Activated CD8-positive, alpha-beta memory T cell treated with anti-CD3 and anti-CD28 coated beads for 48 hours (primary cell): ENCODE results near the gene SYT9.

Source experiments
- DNase-seq, 3 experiments: peaks; one replicate each; pipeline ENCODE4 v3.0.0-alpha.2; 2020; ENCODE audit warnings: low read depth in 2 of 3, low spot score in 2 of 3

Gene SYT9

DNA sequence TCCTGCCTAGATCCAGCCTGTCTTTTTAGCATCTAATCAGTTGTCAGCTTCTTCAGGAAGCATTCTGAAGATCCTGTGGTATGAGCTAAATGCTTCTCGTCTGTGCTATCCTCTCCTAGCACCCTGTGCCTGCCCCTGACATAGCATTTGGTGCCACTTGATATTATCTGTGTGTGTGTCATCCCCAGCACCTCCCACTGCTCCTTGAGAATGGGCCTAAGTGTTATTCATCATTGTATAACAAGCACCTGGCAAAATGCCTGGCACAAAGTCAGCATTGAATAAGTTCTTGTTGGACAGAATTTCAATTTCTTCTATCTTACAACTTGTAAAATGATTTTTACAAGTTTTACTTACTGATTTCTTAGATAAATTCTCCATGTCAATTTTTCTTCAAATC is 205.5 kb downstream of the SYT9 start:
- no peak for DNase-seq

DNA sequence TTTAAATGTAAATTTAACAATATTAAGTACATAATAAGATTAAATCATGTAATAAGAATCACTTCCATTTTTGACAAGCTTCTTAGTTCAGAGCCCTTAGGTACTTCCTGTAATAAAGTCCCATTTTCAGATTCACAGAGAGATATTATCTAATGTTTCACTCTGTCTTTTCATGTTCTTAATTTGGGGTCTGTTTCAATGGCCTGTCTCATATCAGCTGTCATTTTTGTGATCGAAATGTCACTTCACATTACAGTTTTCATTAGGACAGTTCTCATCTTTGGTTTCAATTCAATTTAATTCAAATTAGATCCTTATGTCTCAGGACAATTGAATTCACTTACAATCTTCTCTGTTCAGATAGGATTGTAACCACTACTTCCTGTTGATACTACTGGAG is 211.0 kb downstream of the SYT9 start:
- no peak for DNase-seq

DNA sequence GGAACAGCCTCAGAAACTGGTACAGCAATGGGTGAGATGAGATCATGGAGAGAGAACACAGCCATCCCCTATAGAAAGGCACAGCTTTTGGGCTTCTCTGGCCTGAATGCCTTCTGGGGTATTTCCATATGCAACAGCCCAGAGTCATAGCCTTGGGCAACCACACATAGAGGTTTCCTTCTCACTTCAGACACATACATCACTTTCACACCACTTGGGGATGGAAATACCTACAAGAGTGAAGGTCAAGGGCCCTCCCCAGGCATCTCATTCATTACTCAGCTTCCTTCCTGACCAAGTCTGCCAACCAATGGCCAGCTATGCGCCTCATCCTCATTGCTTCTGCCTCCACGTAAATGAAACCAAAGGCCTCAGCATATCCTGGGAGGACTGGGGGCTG is 215.9 kb downstream of the SYT9 start:
- DNase-seq, result no peak

DNA sequence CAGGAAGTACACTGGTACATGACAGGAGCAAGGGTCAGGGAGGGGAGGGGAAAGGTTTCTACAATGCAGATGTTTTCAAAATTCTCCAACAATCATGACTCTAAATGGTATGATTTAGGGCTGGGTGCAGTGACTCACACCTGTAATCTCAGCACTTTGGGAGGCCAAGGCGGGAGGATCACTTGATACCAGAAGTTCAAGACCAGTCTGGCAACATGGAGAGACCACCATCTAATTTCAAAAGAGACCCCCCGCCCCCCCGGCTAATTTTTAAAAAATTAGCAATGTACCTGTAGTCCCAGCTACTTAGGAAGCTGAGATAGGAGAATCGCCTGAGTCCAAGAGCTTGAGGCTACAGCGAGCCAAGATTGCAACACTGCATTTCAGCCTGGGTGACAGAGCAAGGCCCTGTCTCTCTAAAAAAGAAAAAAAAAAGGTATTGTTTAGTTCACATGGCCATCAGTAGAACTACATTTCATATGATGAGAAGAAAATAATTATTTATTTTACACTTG is 217.7 kb downstream of the SYT9 start:
- no peak for DNase-seq

DNA sequence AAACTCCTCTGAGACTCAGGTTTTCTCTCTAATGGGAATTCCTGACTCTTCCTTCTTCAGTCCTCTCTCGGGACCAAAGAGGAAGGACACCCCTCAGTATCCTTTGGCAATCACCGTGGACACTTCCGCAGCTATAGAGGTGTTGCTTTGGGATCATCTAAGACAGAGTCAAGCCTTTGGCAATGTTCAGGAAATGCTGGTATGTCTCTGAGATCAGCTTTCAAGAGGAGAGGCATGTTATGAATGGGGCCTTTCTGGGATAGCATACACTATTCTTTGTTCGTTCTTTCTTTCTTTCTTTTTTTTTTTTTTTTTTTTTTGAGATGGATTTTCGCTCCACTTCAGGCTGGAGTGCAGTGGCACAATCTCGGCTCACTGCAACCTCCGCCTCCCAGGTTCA is 219.4 kb downstream of the SYT9 start:
- DNase-seq, result no peak

DNA sequence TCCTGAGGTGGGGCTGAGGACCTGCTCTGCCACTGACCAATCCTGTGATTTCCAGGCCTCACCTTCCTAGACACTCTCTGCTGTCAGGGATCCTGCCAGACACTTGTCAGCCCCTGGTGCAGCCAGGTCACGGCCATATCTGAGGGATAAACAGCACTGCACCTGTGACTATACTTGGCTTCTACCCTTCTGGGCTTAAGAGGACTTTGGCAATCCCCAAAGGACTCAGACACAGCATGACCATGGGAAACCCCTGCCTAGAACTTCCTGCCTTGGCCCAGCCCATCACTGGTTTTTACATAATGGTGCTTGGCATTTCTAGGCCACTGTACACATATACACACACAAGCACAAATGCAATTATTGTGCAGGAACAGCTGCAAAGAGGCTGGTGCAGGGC is 222.0 kb downstream of the SYT9 start:
- no peak for DNase-seq

DNA sequence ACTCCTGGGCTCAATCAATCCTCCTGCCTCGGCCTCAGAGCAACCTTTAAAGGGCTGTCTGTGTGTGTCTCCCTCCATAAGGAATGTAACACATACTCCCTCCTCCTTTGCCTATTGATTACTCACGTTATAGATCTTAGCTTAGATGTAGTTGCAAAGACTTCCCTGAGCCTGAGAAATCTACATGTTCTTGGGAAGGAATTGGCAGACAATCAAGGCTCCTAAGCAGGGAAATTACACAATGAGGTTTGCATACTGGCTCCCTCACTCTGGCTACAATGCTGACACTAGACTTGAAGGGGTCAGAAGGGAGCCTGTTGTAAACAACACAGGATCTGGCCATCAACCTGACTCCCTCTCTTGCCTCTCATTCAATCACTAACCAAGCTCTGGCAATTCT is 228.4 kb downstream of the SYT9 start:
- DNase-seq, result no peak

DNA sequence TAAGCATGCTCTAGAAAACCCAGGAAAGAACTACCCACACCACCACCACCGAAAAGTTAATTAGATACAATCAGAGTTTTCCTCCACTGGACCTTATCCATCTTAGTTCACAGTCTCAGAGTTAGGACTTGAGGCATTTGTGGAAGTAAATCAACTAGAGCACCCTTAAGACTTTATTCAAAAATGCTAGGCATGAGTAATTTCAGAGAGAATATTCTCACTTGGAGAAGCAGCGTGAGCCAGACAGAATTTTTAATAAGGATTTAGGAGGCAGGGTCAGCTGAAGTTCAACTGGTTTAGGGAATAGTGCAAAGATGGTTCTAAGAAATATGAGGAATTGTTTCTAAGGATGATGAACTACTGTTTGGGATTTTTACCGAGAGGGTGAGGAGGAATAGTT is 232.4 kb downstream of the SYT9 start:
- no peak for DNase-seq

DNA sequence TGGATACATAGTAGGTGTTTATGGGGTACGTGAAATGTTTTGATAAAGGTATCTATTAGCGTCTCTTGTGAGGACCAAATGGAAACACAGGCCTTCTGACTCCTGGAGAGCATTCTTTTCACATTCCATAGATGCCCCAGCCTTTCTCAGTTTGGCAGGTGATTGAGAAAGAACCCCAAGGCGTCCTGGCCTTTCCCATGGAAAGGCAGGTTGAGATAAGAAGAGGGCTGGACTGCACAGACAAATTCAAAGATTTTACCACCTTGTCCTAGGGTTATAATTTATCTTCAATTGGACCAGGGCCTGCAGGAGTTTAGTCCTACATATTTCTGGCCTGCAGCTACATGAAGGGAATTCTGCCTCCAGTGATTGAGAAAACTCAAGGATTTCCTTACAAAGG is 232.9 kb downstream of the SYT9 start:
- no peak for DNase-seq

DNA sequence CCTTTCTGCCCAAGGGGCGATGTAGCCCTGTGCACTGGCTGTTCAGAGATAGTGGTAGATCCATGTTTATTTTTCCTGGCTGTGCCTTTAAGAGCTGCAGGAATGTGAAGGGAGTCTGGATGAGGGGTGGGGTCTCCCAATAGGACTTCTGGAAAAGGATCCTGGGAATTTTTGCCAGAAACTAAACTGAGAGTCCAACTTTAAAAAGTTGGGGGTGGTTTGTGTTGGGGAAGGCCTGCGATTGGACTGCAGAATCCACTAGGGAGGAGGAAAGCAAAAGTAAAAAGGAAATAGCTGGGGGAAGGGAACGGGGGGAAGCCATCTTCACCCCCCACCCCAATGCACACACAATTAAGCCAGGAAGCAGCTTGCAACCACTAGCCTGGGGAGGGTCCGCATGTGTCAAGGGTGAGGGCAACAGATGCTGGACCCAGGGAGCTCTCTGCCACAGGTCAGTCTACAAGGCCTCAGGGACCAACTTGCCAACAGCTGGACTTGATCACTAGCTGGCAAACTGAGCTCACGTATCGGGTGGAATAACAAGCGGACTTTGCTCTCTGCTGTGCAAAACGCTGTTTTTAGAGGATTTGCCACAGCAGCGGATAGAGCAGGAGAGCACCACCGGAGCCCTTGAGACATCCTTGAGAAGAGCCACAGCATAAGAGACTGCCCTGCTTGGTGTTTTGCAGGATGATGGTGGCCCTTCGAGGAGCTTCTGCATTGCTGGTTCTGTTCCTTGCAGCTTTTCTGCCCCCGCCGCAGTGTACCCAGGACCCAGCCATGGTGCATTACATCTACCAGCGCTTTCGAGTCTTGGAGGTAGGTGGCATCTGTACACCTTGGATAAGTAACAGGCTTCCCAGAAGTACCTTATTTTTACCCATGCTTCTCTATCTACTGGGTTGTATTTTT is 233.7 kb downstream of the SYT9 start, which contains the start of gene OLFML1:
TSS of gene OLFML1 (plus strand) at position 321 of the 912 bp plus-strand sequence. CDS start at position 691, 370 bp downstream.
- no peak for DNase-seq

DNA sequence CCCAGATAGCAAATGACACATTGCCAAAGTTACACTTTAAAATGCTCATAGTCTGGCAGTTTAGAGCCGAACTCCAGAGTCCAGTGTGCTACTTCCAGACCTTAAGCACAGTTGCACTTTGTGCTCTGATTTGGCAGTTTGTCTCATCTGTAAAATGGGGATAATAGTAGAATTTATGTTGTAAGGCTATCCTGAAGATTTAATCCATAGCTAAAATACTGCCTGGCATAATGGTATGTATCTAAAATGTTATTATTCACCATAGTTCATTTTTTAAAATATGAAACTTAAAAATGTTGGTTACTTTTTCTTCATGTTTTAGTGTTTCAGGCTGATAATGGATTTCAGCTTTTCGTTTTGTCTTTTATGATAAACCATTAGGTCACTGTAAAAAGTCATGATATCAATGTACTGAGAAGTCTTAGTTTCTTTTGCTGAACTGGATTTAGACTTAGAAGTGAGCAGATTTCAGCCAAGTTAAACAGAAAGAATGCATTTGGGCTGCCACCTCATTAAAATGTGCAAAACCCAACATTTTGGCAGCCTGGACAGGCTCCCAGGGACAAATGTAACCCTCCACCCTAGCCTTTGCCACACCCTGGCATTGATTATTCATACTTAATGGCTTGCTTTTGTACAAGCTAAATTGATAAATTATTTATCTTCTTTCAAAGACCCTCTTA is 234.5 kb downstream of the SYT9 start:
- no peak for DNase-seq

DNA sequence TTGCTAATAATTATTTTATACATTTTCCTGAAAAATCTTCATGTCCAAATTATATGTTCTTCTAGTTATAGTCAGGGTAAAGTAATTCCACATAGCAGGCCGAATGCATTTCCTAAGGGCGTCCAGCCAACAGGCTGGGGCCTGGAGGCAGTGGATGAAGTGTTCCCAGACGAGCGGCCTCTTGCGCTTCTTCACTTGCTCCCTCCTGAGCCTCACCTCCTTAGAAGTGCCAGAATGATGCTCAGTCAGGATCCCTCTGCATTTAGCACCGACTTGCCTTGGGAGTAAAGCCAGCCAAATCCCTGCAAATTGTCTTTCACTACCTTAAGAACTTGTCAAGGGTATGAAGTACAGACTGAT is 235.1 kb downstream of the SYT9 start:
- no peak for DNase-seq

DNA sequence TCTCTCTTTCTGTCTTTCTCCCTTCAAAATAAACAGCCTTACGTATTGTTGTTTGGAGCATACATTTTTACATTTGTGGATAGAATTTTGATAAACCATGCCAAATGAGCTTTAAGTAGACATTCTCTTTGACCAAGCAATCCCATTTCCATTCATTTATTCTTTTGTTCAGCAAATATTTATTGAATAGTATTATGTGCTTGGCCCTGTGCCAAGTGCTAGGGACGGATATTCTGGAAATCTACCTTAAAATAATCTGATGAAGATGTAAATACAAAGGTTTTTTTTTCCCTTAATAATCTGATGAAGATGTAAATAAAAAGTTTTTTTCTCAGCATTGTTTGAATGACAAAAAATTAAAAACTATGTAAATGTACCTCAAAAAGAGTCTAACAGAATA is 235.7 kb downstream of the SYT9 start:
- DNase-seq, result no peak

DNA sequence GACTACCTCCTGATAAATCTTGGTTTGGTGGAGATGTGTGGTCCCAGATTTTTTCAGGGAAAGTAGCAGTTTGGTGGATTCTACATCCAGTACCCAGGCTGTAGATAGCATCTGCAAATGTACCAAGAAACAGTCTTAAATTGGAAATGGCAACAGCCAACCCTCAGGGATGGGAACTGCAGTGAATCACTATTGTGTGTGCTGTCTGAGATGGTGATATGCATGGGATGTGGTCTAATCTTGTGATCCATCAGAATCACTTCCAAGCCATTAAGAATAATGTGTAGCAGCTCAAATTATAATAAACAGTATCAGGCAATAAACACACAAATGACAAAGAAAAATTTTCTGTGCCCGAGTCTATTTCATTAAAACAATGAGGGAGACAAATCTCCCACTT is 237.0 kb downstream of the SYT9 start:
- DNase-seq, result no peak

DNA sequence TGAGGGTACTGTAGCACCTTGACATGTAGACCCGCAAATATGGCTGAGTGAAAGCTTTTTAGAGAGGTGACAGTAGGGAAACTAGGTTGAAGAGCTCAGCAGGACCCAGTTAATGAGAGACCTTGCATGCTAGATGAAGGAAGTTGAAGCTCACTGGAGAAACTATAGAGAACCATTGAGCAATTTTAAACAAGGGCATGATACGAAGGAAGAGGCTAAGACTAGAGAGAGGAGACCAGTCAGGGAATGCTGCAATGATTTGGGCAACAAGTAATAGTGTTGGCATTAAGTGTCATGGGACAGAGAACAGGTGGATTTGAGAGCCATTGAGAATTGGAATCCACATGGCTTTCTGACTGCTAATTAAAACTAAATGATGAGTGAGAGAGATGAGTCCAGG is 237.7 kb downstream of the SYT9 start:
- DNase-seq, result no peak

DNA sequence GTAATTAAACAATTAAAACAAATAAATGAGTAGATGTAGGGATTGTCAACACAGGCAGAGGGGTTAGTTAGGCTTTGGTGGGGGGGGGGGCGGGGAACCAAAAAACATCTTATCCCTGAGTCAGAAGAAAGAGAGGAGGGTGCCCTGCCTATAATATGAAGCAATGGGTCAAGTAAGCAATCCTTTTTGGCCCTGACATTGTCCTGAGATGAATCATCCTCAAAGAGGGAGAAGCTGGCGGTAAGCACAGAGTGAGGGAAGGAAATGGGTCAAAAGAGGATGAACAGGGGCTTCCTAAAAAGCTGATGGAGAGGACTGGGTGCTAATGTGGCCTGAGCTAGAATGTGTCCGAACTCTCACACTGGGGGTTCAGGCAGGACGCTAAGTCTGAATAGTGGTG is 238.3 kb downstream of the SYT9 start:
- DNase-seq, result no peak

DNA sequence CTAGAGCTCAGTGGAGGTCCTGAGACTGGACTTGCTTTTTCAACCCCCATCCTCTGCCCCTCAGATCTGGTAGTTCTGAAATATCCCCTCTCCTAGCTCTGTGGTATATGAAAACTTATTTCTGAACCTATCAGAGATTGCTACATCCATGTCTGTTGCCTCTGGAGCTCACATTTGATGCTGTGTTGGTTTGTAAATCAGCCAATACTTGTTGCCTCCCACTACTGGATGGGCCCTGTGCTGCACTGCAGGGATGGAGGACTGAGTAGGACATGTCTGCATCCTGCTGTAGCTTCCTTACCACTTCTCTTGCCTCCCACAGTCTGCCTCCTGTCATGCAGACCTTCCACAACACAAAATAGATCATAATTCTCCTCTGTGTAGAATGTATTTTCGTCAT is 238.8 kb downstream of the SYT9 start:
- no peak for DNase-seq

DNA sequence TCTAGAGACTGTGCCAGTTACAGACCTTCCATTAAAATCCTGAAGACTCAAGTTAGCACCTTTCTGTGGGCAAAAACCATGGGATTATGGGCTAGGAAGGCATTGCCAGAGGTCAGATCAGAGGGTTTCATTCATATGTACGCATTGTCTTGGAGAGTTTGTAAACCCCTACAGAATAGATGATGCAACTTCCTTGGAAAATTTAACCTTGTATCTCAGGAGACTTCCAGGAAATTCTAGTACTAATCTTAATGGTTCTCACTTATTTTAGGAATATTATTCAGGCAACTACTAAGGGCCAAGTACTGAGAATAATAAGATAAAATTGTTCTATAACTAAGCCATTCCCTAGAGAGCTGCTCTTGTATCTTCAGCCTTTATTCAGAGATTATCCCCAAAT is 240.5 kb downstream of the SYT9 start:
- no peak for DNase-seq

DNA sequence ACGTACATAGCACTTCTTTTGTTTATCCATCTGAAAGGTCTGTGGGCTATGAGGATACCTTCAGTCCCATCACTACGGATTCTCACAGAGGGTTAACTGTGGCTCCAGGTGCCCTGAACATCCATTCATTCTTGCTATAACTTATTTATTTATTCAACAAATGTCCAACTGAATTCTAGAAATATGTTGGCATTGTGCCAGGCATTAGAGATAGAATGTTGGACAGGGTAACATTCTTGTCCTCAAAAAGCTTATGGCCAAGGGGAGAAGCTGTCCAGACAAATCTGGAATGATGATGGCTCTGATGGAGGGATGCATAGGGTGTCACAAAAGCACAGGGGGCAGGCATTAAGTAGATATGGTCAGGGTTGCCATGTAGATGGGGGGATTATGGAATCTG is 242.0 kb downstream of the SYT9 start:
- DNase-seq, result no peak

DNA sequence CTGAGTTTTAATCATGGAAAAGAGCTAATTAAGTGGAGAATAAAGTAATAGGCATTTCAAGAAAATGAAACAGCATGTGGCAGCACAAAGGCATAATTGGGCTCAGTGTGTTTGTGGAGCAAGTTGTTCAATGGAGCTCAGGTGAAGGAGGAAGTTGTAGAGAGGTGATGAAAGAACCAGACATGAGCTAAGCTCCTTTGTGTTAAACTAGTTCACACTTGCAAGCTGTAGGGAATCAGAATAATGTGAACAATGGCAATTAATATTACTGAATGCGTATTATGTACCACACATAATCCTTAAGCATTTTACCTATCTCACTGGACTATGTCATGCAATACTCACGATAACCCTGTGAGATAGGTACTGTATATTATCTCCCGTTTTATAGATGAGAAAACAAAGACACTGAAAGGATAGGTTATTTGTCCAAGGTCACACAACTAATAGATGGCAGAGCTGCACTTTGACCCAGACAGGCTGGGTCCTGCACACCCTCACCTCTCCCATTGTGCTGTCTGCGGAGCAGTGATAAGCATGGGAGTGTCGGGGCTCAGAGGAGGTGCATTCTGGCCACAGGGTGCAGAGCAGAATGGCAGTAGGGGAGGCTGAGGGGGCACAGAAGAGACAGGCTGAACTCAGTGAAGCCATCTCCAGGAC is 242.5 kb downstream of the SYT9 start:
- DNase-seq, result no peak

DNA sequence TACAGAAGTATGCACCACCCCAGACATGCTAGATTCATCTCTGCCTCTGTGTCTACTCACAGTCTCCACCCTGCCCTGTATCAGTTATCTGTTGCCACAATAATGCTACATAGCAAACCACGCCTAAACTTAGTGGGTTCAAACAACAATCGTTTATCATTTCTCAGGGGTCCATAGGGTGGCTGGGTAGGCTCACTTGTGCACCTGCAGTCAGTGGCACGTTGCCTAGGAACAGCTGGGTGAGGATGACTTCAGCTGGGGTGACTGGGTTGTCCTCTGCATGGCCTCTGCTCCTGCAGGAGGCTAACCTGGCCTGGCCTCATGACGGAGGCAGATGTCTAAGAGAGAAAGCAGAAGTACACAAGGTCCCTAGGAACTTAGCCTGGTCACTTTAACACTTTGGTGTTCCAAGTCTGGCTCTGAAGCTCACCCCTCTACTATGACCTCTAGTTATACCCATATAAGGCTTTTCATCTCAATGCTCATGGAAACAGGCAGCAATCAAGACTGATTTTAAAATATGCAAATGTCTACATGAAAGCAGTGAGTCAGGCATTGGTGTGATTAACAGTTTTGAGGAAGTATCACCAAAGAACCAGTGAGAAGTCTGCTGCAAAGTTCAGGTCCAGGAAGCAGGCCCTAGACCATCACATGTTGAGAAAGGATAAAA is 244.3 kb downstream of the SYT9 start:
- DNase-seq, result no peak
